LNCaP clone FGC (cell line): ENCODE data around the gene CABP7.

ENCODE experiments used
- DNase-seq: peaks from one replicate; pipeline ENCODE4 v3.0.0-alpha.2; 2011; ENCODE audit warnings: low read depth
- H3K4me3 ChIP-seq: 2 replicates; pipeline ENCODE4 v1.5.1; 2011; ENCODE audit warnings: mild to moderate bottlenecking, low read depth, low read length, control low read depth
- TF ChIP-seq, protein P1 (sequence below): IDR thresholded peaks from 2 replicates; pipeline ENCODE4 v1.5.1; 2012; ENCODE audit warnings: mild to moderate bottlenecking; ENCODE audit not compliant: control insufficient read depth, insufficient read depth; ENCODE audit errors: extremely low read depth

Gene CABP7

DNA sequence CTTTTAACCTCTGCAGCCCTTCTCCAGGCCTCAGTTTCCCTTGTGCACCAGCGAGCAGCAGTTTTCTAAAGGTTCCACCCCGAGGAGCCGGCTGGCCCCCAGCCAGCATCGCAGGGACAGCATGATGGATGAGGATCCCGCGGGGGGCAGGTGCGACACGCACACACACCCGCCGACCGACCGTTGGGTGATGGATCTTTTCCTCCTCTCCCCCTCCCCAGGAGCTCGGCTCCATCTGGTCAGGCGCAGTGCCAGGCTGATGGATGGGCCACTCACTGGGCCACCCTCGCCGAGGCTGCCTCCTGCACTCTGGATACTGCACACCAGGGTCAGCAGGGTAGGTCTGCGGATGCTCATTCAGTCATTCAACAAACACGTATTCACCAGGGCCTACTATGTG lies 12.8 kb upstream of the CABP7 start:
- TF ChIP-seq, protein P1, sequence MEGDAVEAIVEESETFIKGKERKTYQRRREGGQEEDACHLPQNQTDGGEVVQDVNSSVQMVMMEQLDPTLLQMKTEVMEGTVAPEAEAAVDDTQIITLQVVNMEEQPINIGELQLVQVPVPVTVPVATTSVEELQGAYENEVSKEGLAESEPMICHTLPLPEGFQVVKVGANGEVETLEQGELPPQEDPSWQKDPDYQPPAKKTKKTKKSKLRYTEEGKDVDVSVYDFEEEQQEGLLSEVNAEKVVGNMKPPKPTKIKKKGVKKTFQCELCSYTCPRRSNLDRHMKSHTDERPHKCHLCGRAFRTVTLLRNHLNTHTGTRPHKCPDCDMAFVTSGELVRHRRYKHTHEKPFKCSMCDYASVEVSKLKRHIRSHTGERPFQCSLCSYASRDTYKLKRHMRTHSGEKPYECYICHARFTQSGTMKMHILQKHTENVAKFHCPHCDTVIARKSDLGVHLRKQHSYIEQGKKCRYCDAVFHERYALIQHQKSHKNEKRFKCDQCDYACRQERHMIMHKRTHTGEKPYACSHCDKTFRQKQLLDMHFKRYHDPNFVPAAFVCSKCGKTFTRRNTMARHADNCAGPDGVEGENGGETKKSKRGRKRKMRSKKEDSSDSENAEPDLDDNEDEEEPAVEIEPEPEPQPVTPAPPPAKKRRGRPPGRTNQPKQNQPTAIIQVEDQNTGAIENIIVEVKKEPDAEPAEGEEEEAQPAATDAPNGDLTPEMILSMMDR, result no peak
- no peak for DNase-seq
- no peak overlapping the region for H3K4me3 ChIP-seq

- TF ChIP-seq, protein P1, result no peak
- H3K4me3 ChIP-seq, result no peak overlapping the region
- no peak for DNase-seq
Observed at GRCh38 chr22:29707471-29707870, 12.3 kb upstream of the CABP7 start.

- no peak overlapping the region for H3K4me3 ChIP-seq
- TF ChIP-seq, protein P1, result no peak
- DNase-seq, result no peak
Observed at GRCh38 chr22:29710193-29710592, 9.6 kb upstream of the CABP7 start.

DNA sequence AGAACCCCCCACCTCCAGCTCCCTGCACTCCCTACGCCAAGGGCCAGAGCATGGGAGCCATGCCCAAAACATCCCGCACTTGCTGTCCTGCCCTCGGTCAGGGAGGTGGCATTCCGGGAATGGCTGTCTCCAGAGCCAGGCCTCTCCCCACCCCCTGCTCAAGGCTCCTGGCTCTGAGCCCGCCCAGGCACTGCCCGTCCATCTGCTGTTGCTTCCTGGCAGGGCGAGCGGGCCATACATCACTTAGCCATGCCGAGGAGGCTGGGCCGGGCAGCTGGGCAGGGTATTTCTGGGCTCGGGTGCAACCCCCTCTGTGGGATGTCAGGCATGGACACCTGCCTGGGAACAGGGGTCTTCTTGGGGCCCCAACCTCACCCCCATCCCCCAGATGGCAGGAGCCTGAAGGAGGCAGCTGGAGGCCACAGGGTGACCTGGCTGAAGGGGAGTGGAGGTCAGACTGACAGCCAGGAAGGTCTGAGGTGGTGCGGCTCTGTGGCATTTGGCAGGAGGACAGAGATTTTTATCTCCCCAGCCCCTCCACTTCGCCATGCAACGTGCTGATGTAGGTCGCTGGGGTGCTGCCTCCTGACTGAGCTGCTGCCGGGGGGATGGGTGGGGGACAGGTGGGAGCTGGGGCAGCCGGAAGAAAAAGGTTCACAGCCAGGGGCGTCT lies 8.7 kb upstream of the CABP7 start:
- TF ChIP-seq, protein P1, result no peak
- DNase-seq, result no peak
- no peak overlapping the region for H3K4me3 ChIP-seq

- no peak overlapping the region for H3K4me3 ChIP-seq
- TF ChIP-seq, protein P1, result no peak
- no peak for DNase-seq
Observed at GRCh38 chr22:29712119-29712518, 7.7 kb upstream of the CABP7 start.

GRCh38 chr22:29713156-29713727 lies 6.6 kb upstream of the CABP7 start:
- DNase-seq, result no peak
- H3K4me3 ChIP-seq, result no peak overlapping the region
- TF ChIP-seq, protein P1, result no peak

DNA sequence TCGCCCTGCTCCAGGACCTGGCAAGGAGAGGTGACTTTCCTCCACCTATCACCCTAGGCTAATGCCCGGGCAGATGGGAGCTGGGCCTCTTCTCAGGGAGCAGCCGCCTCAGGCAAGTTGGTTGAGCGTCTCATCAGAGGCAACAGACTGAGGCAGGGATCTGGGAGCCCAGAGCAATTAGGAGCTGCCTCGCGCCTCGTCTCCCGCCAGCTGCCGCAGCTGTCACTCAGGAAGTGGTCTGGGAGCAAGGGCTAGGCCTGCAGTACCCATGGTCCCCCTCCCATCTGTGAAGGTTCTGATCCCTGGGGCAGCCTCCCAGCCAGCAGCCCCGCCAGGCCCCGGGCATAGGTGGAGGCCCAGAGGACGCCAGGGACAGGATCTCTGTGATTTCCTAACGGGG lies 4.6 kb upstream of the CABP7 start:
- H3K4me3 ChIP-seq, result no peak overlapping the region
- TF ChIP-seq, protein P1, result no peak

More for the DNA sequence above, 4.6 kb upstream of the CABP7 start:
- no peak for DNase-seq
